Endothelial cell of umbilical vein (primary cell): ENCODE measurements around the gene NFKB2. TPM values are rescaled to one million over a fixed set of nuclear protein-coding genes. Genes with fewer than 3 reads are reported as not detected.

ENCODE experiments used
- BruUV-seq: library from RNA; stranded (reverse); fragments of 400-500 nt; replicated peaks from 2 replicates; lab custom pipeline; 2021; lab: Mats Ljungman, UMichigan
- CTCF ChIA-PET: fragments of 300-600, 350-600 bp; sonication (Branson Sonifier 250); formaldehyde crosslinking; loops from one replicate; lab custom pipeline; 2021; ENCODE audit warnings: antibody characterized with exemption, inconsistent platforms; lab: Charles Lee
- POLR2A ChIA-PET: fragments of 300-600, 350-600 bp; sonication (Branson Sonifier 250); formaldehyde crosslinking; loops from one replicate; lab custom pipeline; 2021; ENCODE audit warnings: antibody characterized with exemption, inconsistent platforms; lab: Charles Lee
- DNase-seq: peaks from one replicate; pipeline ENCODE4 v3.0.0-alpha.2; 2011; ENCODE audit warnings: low read depth, low spot score
- FAIRE-seq: peaks from 2 replicates; lab custom pipeline; 2011; peaks lifted over from hg19 to GRCh38; lab: Jason Lieb, UNC
- H2AFZ ChIP-seq: 2 replicates; pipeline ENCODE4 v1.6.0; 2012; ENCODE audit warnings: low read depth, low read length, control low read depth, inconsistent platforms
- H3K27ac ChIP-seq: 2 replicates; pipeline ENCODE4 v1.5.1; 2011; ENCODE audit warnings: low read depth, mild to moderate bottlenecking, control low read depth, low read length, moderate library complexity; ENCODE audit not compliant: insufficient read depth
- H3K27me3 ChIP-seq, 2 experiments: 2 replicates each; pipeline versions ENCODE4 v1.6.0 to v1.6.1; 2011; ENCODE audit warnings: low read length in 2 of 2, mixed read lengths in 1 of 2; ENCODE audit not compliant: control insufficient read depth in 2 of 2, insufficient read depth in 2 of 2
- H3K36me3 ChIP-seq, 2 experiments: 2 replicates in 1 of 2; 3 replicates in 1 of 2; pipeline ENCODE4 v1.5.1; 2011; ENCODE audit warnings: low read length in 2 of 2, mild to moderate bottlenecking in 1 of 2, moderate library complexity in 1 of 2; ENCODE audit not compliant: control insufficient read depth in 2 of 2, insufficient read depth in 2 of 2; ENCODE audit errors: extremely low read depth in 1 of 2
- H3K4me1 ChIP-seq: 3 replicates; pipeline ENCODE4 v1.5.1; 2011; ENCODE audit warnings: mild to moderate bottlenecking, low read length; ENCODE audit not compliant: control insufficient read depth, insufficient read depth; ENCODE audit errors: extremely low read depth
- H3K4me2 ChIP-seq: 2 replicates; pipeline ENCODE4 v1.6.1; 2011; ENCODE audit warnings: low read length, control low read depth, mixed read lengths; ENCODE audit not compliant: insufficient read depth
- H3K4me3 ChIP-seq, 3 experiments: fragments of 200-600 bp in 1 of 3; sonication (generic), shearing (Covaris generic) in 1 of 3; replicated peaks in 1 of 3; 2 replicates each; pipeline ENCODE4 v1.5.1; 2011 to 2016; ENCODE audit warnings: control low read depth in 3 of 3, low read length in 3 of 3, mild to moderate bottlenecking in 2 of 3, inconsistent platforms in 1 of 3, low read depth in 1 of 3, moderate library complexity in 1 of 3; ENCODE audit not compliant: insufficient read depth in 1 of 3
- H3K79me2 ChIP-seq: 2 replicates; pipeline ENCODE4 v1.6.0; 2012; ENCODE audit warnings: low read length, inconsistent platforms; ENCODE audit not compliant: control insufficient read depth, insufficient read depth
- H3K9ac ChIP-seq: replicated peaks from 2 replicates; pipeline ENCODE3; 2011; ENCODE audit warnings: low read length, control low read depth; ENCODE audit not compliant: insufficient read depth; ENCODE audit errors: extremely low read depth
- H3K9me1 ChIP-seq: replicated peaks from 3 replicates; pipeline ENCODE4 v1.6.0; 2011; ENCODE audit warnings: mild to moderate bottlenecking, low read length; ENCODE audit not compliant: control insufficient read depth, insufficient read depth; ENCODE audit errors: extremely low read depth
- H3K9me3 ChIP-seq: replicated peaks from 2 replicates; pipeline ENCODE4 v1.5.1; 2012; ENCODE audit warnings: low read length, inconsistent platforms; ENCODE audit not compliant: control insufficient read depth, insufficient read depth
- H4K20me1 ChIP-seq: replicated peaks from 2 replicates; pipeline ENCODE3; 2011; ENCODE audit warnings: mild to moderate bottlenecking, low read length; ENCODE audit not compliant: control insufficient read depth, insufficient read depth; ENCODE audit errors: extremely low read depth
- EZH2 ChIP-seq: IDR thresholded peaks from 2 replicates; pipeline ENCODE4 v1.6.1; 2012; ENCODE audit warnings: borderline replicate concordance, low read depth, mild to moderate bottlenecking, moderate library complexity, low read length, inconsistent platforms; ENCODE audit not compliant: severe bottlenecking
- GATA2 ChIP-seq: IDR thresholded peaks from 2 replicates; pipeline ENCODE4 v1.7.0; 2011; ENCODE audit warnings: low read depth, mild to moderate bottlenecking, moderate library complexity, mixed read lengths, low read length; ENCODE audit not compliant: insufficient read length, insufficient read depth
- POLR2A ChIP-seq: IDR thresholded peaks from 2 replicates; pipeline ENCODE4 v1.6.1; 2012; ENCODE audit warnings: low read depth, mild to moderate bottlenecking, control low read depth, low read length
- POLR2AphosphoS5 ChIP-seq: IDR thresholded peaks from 2 replicates; pipeline ENCODE4 v1.6.1; 2012; ENCODE audit warnings: low read depth, mild to moderate bottlenecking, control low read depth, low read length, moderate library complexity; ENCODE audit not compliant: insufficient read depth
- dilution Hi-C: fragments of 300-500 bp; cut with MboI; formaldehyde crosslinking; loops from one replicate; pipeline ENCODE4 v1.15.0; 2019; ENCODE audit warnings: low sequenced_read_pairs; ENCODE audit not compliant: extremely low pct_ligation_motif_present
- intact Hi-C: fragments of 100-400 bp; cut with micrococcal nuclease; formaldehyde crosslinking; loops from one replicate; pipeline ENCODE4 v1.10.0; 2022
- polyA plus RNA-seq, 4 experiments: library from polyadenylated mRNA; depleted of rRNA in 3 of 4; stranded (reverse) in 3 of 4; unstranded in 1 of 4; fragments of >200 nt; gene quantifications; 2 replicates each; pipeline versions ENCODE4 v1.2.1 to v1.2.3, GENCODE V29; 2011 to 2012; ENCODE audit warnings: missing spikeins in 1 of 4
- total RNA-seq: library from RNA; stranded (reverse); gene quantifications from 2 replicates; pipeline ENCODE4 v1.2.3, GENCODE V29; 2021
- TF ChIP-seq, protein P1 (sequence below), 2 donors: IDR thresholded peaks; 1 replicate in 1 of 2; 2 replicates in 1 of 2; pipeline ENCODE4 v1.5.1; 2011; ENCODE audit warnings: low read length in 2 of 2, mild to moderate bottlenecking in 2 of 2, moderate library complexity in 2 of 2, control low read depth in 1 of 2, inconsistent platforms in 1 of 2, low read depth in 1 of 2; ENCODE audit not compliant: insufficient read depth in 1 of 2; ENCODE audit errors: extremely low read depth in 1 of 2

The NFKB2 gene
- total and polyA plus RNA-seq, 2 donors (not counting 3 experiments of a cell fraction or from before 2014, with no cell fraction given), result 21.0 to 25.6 TPM

DNA sequence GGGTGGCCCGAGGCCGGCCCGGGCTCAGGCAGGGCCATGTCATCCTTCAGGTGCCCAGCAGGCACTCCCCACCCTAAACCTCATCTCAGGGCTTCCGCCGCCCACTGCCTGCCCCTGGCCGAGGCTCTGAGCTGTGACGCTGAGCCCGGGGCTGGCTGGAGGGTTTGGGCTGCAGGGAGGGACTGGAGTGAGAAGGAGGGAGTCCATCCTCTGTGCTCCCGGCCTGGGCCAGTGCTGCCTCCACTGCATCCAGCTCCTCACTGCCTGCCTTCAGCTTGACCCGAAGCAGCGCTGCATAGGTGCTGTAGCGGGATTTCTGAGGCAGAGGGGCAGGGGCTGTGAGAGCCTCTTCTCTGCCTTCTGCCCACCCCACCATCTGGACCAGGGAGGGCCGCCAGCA is 7.6 kb downstream of the NFKB2 start:
- Histone ChIP-seq H3K9ac (no peak overlapping the region), H3K4me2 (no peak overlapping the region), H2AFZ (no peak overlapping the region), H3K9me3 (no peaks in the 10 kb centered on the region), H3K79me2 (no peaks in the 10 kb centered on the region), H3K4me3 (no peak overlapping the region), H3K36me3 (peaks cover 0 to 25% of the 10 kb centered on the region in 2 experiments), H3K9me1 (no peaks in the 10 kb centered on the region), H3K27ac (no peak overlapping the region), H4K20me1 (no peaks in the 10 kb centered on the region), H3K27me3 (peaks cover 5 to 9% of the 10 kb centered on the region in 2 experiments), H3K4me1 (peaks cover 3% of the 10 kb centered on the region)
- ChIA-PET CTCF (interaction anchor here (0.6 to 5.8 kb wide), 22 partner anchors 9 to 259 kb away, joined by 3 to 54 read pairs (median 6); partner anchors contain the start of genes ACTR1A, CUEDC2, ELOVL3 and FBXL15), POLR2A (no interaction called here)
- TF ChIP-seq GATA2, result no peak
- TF ChIP-seq, protein P1, sequence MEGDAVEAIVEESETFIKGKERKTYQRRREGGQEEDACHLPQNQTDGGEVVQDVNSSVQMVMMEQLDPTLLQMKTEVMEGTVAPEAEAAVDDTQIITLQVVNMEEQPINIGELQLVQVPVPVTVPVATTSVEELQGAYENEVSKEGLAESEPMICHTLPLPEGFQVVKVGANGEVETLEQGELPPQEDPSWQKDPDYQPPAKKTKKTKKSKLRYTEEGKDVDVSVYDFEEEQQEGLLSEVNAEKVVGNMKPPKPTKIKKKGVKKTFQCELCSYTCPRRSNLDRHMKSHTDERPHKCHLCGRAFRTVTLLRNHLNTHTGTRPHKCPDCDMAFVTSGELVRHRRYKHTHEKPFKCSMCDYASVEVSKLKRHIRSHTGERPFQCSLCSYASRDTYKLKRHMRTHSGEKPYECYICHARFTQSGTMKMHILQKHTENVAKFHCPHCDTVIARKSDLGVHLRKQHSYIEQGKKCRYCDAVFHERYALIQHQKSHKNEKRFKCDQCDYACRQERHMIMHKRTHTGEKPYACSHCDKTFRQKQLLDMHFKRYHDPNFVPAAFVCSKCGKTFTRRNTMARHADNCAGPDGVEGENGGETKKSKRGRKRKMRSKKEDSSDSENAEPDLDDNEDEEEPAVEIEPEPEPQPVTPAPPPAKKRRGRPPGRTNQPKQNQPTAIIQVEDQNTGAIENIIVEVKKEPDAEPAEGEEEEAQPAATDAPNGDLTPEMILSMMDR (IDR thresholded peaks at IDR 0.05; ENCODE audit: extremely low read depth in 1 of 2, insufficient read depth in 1 of 2, low read depth in 1 of 2, low read length in 2 of 2), result no peak
- no peak for TF ChIP-seq POLR2A
- TF ChIP-seq EZH2, result no peak
- no peak for TF ChIP-seq POLR2AphosphoS5
- dilution Hi-C loops (no loop called here), intact Hi-C loops (no loop called here)
- FAIRE-seq (no peak), DNase-seq (no peak)
- no TSS peak for BruUV-seq
